DOHH2 (cell line): Measurements from ENCODE around the gene ADCY5.

Experiments
- H3F3A ChIP-seq: fragments of 200-600 bp; sonication (generic), shearing (Covaris generic); 2 replicates; pipeline ENCODE4 v1.6.0; 2016; ENCODE audit warnings: antibody characterized with exemption, mild to moderate bottlenecking; ENCODE audit not compliant: control insufficient read depth, insufficient read depth
- H3K27ac ChIP-seq: fragments of 200-600 bp; sonication (generic); 2 replicates; pipeline ENCODE4 v1.5.1; 2014; ENCODE audit warnings: low read depth, mild to moderate bottlenecking, low read length, moderate library complexity
- H3K27me3 ChIP-seq: fragments of 200-600 bp; sonication (generic); 2 replicates; pipeline ENCODE4 v1.6.1; 2014; ENCODE audit warnings: mild to moderate bottlenecking, low read length, mixed read lengths; ENCODE audit not compliant: control insufficient read depth
- H3K36me3 ChIP-seq: fragments of 200-600 bp; sonication (generic); 2 replicates; pipeline ENCODE4 v1.6.1; 2014; ENCODE audit warnings: mild to moderate bottlenecking, low read length, moderate library complexity, mixed read lengths; ENCODE audit not compliant: control insufficient read depth
- H3K4me1 ChIP-seq: fragments of 200-600 bp; sonication (generic); 2 replicates; pipeline ENCODE4 v1.6.1; 2014; ENCODE audit warnings: mild to moderate bottlenecking, low read length, mixed read lengths; ENCODE audit not compliant: control insufficient read depth
- H3K4me2 ChIP-seq: fragments of 200-600 bp; sonication (generic); 2 replicates; pipeline ENCODE4 v1.6.0; 2014; ENCODE audit warnings: mild to moderate bottlenecking, low read length, moderate library complexity
- H3K4me3 ChIP-seq: fragments of 200-600 bp; sonication (generic); 2 replicates; pipeline ENCODE4 v1.5.1; 2014; ENCODE audit warnings: mild to moderate bottlenecking, low read length, mixed read lengths
- H3K79me2 ChIP-seq: fragments of 200-600 bp; sonication (generic); 2 replicates; pipeline ENCODE4 v1.6.1; 2014; ENCODE audit warnings: mild to moderate bottlenecking, low read length, mixed read lengths; ENCODE audit not compliant: control insufficient read depth
- H3K9me2 ChIP-seq: fragments of 200-600 bp; sonication (generic); replicated peaks from 2 replicates; pipeline ENCODE4 v1.6.1; 2014; ENCODE audit warnings: mild to moderate bottlenecking, low read length, mixed read lengths; ENCODE audit not compliant: control insufficient read depth
- H3K9me3 ChIP-seq: fragments of 200-600 bp; sonication (generic); 2 replicates; pipeline ENCODE4 v1.6.1; 2014; ENCODE audit warnings: antibody characterized with exemption, low read length, mixed read lengths; ENCODE audit not compliant: control insufficient read depth, insufficient read depth
- H4K20me1 ChIP-seq: fragments of 200-600 bp; sonication (generic); 2 replicates; pipeline ENCODE4 v1.6.0; 2014; ENCODE audit warnings: low read depth, mild to moderate bottlenecking, antibody characterized with exemption, low read length, moderate library complexity; ENCODE audit not compliant: control insufficient read depth, insufficient read depth
- EZH2phosphoT487 ChIP-seq: fragments of 200-600 bp; sonication (generic); IDR thresholded peaks from 2 replicates; pipeline ENCODE4 v1.6.1; 2017; ENCODE audit warnings: borderline replicate concordance, mild to moderate bottlenecking, antibody characterized with exemption, low read length, moderate library complexity, mixed read lengths
- TF ChIP-seq, protein P1 (sequence below): fragments of 200-600 bp; sonication (generic); IDR thresholded peaks from one replicate; pipeline ENCODE4 v1.5.1; 2014; ENCODE audit warnings: antibody characterized with exemption, mild to moderate bottlenecking, low read depth, low read length; ENCODE audit not compliant: poor library complexity, severe bottlenecking

ADCY5 gene

DNA sequence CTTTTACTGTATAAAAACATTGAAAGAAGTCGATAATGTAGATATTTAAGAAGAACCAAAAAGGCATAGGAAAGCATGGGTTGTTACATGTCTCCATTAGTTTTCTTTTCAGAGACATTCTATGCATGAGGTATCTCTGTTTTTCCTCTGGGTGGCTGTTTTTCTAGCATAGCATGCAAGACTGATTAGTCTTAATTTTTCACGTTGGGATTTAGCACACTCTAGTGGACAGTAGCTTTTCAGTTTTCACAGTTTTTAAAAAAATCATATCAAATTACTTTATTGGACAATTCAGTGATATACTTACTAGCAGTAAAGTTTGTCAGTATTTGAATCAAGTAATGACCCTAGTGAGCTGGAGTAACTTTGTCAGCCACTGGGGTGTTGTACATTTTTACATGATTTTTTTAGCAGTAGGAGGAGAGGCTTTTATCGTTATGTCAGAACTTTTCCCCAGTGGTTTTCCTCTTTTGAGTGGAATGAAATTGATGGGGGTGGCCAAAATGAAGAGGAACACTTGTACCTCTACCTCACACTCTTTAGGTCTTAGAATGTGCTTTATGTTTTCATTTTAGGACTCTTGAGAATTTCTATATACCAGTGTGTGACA, 190.0 kb downstream of the ADCY5 start:
- H3K36me3 ChIP-seq = no peaks in the 10 kb centered on the region
- H3K79me2 ChIP-seq = no peaks in the 10 kb centered on the region
- no peak overlapping the region for H3K4me2 ChIP-seq
- no peaks in the 10 kb centered on the region for H3K27me3 ChIP-seq
- no peaks in the 10 kb centered on the region for H4K20me1 ChIP-seq
- TF ChIP-seq, protein P1, sequence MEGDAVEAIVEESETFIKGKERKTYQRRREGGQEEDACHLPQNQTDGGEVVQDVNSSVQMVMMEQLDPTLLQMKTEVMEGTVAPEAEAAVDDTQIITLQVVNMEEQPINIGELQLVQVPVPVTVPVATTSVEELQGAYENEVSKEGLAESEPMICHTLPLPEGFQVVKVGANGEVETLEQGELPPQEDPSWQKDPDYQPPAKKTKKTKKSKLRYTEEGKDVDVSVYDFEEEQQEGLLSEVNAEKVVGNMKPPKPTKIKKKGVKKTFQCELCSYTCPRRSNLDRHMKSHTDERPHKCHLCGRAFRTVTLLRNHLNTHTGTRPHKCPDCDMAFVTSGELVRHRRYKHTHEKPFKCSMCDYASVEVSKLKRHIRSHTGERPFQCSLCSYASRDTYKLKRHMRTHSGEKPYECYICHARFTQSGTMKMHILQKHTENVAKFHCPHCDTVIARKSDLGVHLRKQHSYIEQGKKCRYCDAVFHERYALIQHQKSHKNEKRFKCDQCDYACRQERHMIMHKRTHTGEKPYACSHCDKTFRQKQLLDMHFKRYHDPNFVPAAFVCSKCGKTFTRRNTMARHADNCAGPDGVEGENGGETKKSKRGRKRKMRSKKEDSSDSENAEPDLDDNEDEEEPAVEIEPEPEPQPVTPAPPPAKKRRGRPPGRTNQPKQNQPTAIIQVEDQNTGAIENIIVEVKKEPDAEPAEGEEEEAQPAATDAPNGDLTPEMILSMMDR = peak; percentile 64
- no peak for TF ChIP-seq EZH2phosphoT487
- H3F3A ChIP-seq = peaks cover 3% of the 10 kb centered on the region
- no peak overlapping the region for H3K4me3 ChIP-seq
- H3K27ac ChIP-seq = no peak overlapping the region
- H3K9me2 ChIP-seq = no peaks in the 10 kb centered on the region
- H3K4me1 ChIP-seq = no peaks in the 10 kb centered on the region
- H3K9me3 ChIP-seq = no peaks in the 10 kb centered on the region

- H3K4me3 ChIP-seq = no peak overlapping the region
- no peaks in the 10 kb centered on the region for H3K4me1 ChIP-seq
- no peaks in the 10 kb centered on the region for H3K79me2 ChIP-seq
- H3K9me3 ChIP-seq = no peaks in the 10 kb centered on the region
- TF ChIP-seq EZH2phosphoT487 = no peak
- TF ChIP-seq, protein P1 = no peak
- H4K20me1 ChIP-seq = no peaks in the 10 kb centered on the region
- no peak overlapping the region for H3K27ac ChIP-seq
- H3K4me2 ChIP-seq = no peak overlapping the region
- no peaks in the 10 kb centered on the region for H3K36me3 ChIP-seq
- no peaks in the 10 kb centered on the region for H3K9me2 ChIP-seq
- no peaks in the 10 kb centered on the region for H3K27me3 ChIP-seq
- peaks cover 3% of the 10 kb centered on the region for H3F3A ChIP-seq
Measured at GRCh38 chr3:123258359-123258758, 190.5 kb downstream of the ADCY5 start.

DNA sequence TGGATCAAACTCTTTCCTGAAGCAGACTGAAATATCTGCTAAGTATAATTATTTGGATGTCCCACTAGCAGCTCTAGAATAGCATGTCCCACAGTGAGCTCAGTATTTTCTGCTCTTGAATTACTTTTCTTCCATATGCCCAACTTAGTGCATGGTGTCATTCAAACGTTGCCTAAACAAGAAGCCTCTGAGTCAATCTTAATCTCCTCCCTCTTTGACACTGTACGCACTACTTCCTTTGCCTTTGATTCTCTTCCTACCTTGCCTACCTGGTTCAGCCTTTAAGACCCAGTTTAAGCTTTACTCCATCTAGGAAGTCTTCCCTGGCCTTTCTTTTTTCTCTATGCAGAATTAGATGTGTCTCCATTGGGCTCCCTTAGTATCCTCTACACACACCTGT, 192.6 kb downstream of the ADCY5 start:
- Histone ChIP-seq H3K4me1 (no peaks in the 10 kb centered on the region), H3K36me3 (no peaks in the 10 kb centered on the region), H4K20me1 (no peaks in the 10 kb centered on the region), H3K4me2 (no peak overlapping the region), H3K27me3 (no peaks in the 10 kb centered on the region), H3K9me2 (no peaks in the 10 kb centered on the region), H3K27ac (no peak overlapping the region), H3F3A (peaks cover 3% of the 10 kb centered on the region), H3K79me2 (no peaks in the 10 kb centered on the region), H3K4me3 (no peak overlapping the region), H3K9me3 (no peaks in the 10 kb centered on the region)
- TF ChIP-seq, protein P1 = no peak
- TF ChIP-seq EZH2phosphoT487 = no peak
